T-helper 2 cell treated with Interferon-gamma antibody and Interleukin-4, amounts not matched to agents 5 μg/mL and 100 μg/mL, for 36 hours (primary cell): ENCODE measurements around the gene ECPAS.
A peak's percentile ranks its signal among the peaks of the same experiment; 100 is the strongest.
"Not testable (repeated sequence)": the region's sequence is repeated elsewhere in the genome, so short reads cannot be mapped to it uniquely, and the experiment has no call there.

ENCODE experiments used
- DNase-seq: peaks from one replicate; pipeline ENCODE4 v3.0.0; 2021; ENCODE audit warnings: low spot score
- H3K27ac Mint-ChIP-seq: one replicate; pipeline ENCODE4 v1.8.0; 2021; ENCODE audit warnings: mild to moderate bottlenecking, mixed read lengths
- H3K27me3 Mint-ChIP-seq: one replicate; pipeline ENCODE4 v1.8.0; 2021; ENCODE audit warnings: low read depth, mixed read lengths
- H3K36me3 Mint-ChIP-seq: one replicate; pipeline ENCODE4 v1.8.0; 2021; ENCODE audit warnings: low read depth, mixed read lengths
- H3K4me1 Mint-ChIP-seq: one replicate; pipeline ENCODE4 v1.8.0; 2021; ENCODE audit warnings: low read depth, mixed read lengths
- H3K4me3 Mint-ChIP-seq: one replicate; pipeline ENCODE4 v1.8.0; 2022; ENCODE audit warnings: mild to moderate bottlenecking, moderate library complexity, mixed read lengths
- H3K9me3 Mint-ChIP-seq: one replicate; pipeline ENCODE4 v1.8.0; 2021; ENCODE audit warnings: mixed read lengths

The ECPAS gene, protein sequence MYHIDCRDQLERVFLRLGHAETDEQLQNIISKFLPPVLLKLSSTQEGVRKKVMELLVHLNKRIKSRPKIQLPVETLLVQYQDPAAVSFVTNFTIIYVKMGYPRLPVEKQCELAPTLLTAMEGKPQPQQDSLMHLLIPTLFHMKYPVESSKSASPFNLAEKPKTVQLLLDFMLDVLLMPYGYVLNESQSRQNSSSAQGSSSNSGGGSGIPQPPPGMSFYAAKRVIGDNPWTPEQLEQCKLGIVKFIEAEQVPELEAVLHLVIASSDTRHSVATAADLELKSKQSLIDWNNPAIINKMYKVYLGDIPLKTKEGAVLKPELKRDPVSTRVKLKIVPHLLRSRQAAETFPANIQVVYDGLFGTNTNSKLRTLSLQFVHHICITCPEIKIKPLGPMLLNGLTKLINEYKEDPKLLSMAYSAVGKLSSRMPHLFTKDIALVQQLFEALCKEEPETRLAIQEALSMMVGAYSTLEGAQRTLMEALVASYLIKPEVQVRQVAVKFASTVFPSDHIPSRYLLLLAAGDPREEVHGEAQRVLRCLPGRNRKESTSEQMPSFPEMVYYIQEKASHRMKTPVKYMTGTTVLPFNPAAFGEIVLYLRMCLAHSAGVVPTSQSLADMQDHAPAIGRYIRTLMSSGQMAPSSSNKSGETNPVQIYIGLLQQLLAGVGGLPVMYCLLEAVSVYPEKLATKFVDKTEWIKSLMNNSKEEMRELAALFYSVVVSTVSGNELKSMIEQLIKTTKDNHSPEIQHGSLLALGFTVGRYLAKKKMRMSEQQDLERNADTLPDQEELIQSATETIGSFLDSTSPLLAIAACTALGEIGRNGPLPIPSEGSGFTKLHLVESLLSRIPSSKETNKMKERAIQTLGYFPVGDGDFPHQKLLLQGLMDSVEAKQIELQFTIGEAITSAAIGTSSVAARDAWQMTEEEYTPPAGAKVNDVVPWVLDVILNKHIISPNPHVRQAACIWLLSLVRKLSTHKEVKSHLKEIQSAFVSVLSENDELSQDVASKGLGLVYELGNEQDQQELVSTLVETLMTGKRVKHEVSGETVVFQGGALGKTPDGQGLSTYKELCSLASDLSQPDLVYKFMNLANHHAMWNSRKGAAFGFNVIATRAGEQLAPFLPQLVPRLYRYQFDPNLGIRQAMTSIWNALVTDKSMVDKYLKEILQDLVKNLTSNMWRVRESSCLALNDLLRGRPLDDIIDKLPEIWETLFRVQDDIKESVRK (N-terminal part only)

DNA sequence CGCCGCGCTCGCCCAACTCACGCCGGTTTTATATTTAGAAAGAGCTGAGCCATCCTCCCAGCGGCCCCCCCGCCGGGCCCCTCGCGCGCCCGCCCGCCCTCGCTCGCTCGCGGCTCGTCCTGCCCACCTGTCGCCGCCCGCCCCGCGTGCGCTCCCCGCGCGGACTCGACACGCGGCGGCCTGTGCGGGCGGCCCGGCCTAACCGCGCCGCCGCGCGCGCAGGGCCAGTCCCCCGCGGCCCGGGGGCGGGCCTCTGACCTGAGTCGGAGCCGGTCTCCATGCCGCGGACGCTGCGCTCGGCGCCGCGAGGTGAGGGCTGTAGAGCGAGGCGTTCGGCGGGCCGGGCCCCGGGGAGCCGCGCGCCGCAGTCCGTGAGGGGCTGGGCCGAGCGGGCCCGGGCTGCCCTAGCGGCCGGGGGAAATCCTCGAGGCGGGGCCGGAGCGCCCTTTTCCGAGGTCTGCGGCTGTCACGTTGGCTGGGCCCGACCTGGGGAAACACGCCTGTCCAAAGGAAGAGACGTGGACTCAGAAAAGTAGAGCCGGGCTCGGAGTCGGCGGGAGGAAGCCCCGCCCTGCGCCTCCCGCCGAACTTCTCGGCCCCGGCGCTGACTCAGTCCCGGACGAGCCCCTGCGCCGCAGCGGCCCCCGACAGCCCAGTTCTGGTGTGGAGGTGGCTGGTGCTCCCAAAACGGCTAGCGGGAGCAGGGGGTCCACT is at the start of gene ECPAS:
Gene ECPAS (minus strand): TSS at position 526 of the 714 bp plus-strand sequence. CDS start 11,465 bp downstream, outside the sequence.
- Mint-ChIP-seq H3K36me3 (peaks cover 6% of the 10 kb centered on the region), H3K27ac (peak within 1 kb of the TSS; percentile 90), H3K4me1 (peaks cover 25% of the 10 kb centered on the region), H3K4me3 (peak within 1 kb of the TSS; percentile 94), H3K27me3 (peaks cover 9% of the 10 kb centered on the region), H3K9me3 (no peaks in the 10 kb centered on the region)
- DNase-seq: peak; percentile 76

DNA sequence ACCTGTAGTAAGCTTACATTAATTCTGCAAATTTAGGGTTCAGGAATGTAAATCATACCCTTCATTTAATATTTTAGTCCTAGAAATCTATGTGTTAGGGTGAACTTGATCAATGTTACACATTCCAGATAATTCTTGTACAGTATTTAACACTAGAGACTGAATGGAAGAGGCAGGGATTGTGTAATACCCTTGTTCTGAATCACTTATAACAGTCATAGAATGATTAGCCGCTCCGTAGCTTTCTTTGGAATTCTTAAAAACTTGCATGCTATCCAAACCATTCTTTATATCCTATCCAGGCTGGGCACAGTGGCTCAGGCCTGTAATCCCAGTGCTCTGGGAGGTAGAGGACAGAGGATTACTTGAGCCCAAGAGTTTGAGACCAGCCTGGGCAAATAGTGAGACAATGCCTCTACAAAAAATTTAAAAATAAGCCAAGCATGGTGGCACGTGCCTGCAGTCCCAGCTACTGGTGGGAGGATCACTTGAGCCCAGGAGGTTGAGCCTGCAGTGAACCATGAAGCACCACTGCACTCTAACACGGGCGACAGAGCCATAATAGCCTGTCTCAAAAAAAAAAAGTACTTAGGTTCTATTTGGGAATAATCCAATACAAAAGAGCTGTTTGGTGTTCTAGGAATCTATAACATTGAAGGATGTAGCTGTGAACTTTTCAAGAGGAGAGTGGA is 49.1 kb upstream of the ECPAS start:
- Mint-ChIP-seq H3K27ac (no peak overlapping the region), H3K4me3 (no peak overlapping the region), H3K27me3 (no peaks in the 10 kb centered on the region), H3K4me1 (no peaks in the 10 kb centered on the region), H3K9me3 (peaks cover 34% of the 10 kb centered on the region), H3K36me3 (peaks cover 34% of the 10 kb centered on the region)
- DNase-seq: no peak

DNA sequence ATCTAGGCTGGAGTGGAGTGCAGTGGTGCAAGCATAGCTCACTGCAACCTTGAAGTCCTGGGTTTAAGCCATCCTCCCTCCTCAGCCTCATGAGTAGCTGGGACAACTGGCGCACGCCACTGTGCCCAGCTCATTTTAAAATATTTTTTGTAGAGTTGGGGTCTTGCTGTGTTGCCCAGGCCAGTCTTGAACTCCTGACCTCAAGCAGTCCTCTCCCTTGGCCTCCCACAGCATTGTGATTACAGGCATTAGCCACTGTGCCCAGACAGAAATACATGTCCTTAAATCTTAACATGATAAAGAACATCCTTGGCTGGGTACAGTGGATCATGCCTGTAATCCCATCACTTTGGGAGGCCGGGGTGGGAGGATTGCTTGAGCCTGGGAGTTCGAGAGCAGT is 47.5 kb upstream of the ECPAS start:
- H3K36me3 Mint-ChIP-seq: peaks cover 33% of the 10 kb centered on the region
- H3K27me3 Mint-ChIP-seq: no peaks in the 10 kb centered on the region
- no peak overlapping the region for H3K4me3 Mint-ChIP-seq

GRCh38 chr9:111529787-111530186 is 45.6 kb upstream of the ECPAS start:
- Mint-ChIP-seq H3K36me3 (peaks cover 28% of the 10 kb centered on the region), H3K27ac (no peak overlapping the region), H3K4me3 (no peak overlapping the region), H3K27me3 (no peaks in the 10 kb centered on the region), H3K4me1 (peaks cover 16% of the 10 kb centered on the region), H3K9me3 (peaks cover 24% of the 10 kb centered on the region)
- no peak for DNase-seq

More for the DNA sequence above, 47.5 kb upstream of the ECPAS start:
- H3K4me1 Mint-ChIP-seq: peaks cover 5% of the 10 kb centered on the region
- no peak for DNase-seq
- no peak overlapping the region for H3K27ac Mint-ChIP-seq
- peaks cover 31% of the 10 kb centered on the region for H3K9me3 Mint-ChIP-seq

- Mint-ChIP-seq H3K9me3 (peaks cover 4% of the 10 kb centered on the region), H3K4me1 (peaks cover 19% of the 10 kb centered on the region), H3K27ac (no peak overlapping the region), H3K36me3 (peaks cover 18% of the 10 kb centered on the region), H3K27me3 (no peaks in the 10 kb centered on the region), H3K4me3 (no peak overlapping the region)
- DNase-seq: peak; percentile 7
Observed at GRCh38 chr9:111527347-111527746, 43.2 kb upstream of the ECPAS start.

- DNase-seq: peak; percentile 58
- peaks cover 4% of the 10 kb centered on the region for H3K9me3 Mint-ChIP-seq
- peak within 1 kb of the TSS; percentile 89 for H3K4me3 Mint-ChIP-seq
- peaks cover 10% of the 10 kb centered on the region for H3K36me3 Mint-ChIP-seq
- H3K27me3 Mint-ChIP-seq: no peaks in the 10 kb centered on the region
- H3K4me1 Mint-ChIP-seq: peaks cover 19% of the 10 kb centered on the region
- peak within 1 kb of the TSS; percentile 88 for H3K27ac Mint-ChIP-seq
Observed at GRCh38 chr9:111525056-111525977, 41.1 kb upstream of the ECPAS start, which contains the start of gene ZNF483. Gene ZNF483 (plus strand): TSS chr9:111525179. CDS start chr9:111527396, 2,217 bp downstream.

- H3K27ac Mint-ChIP-seq: peak overlapping the region; percentile 46
- peak overlapping the region; percentile 89 for H3K4me3 Mint-ChIP-seq
- peaks cover 4% of the 10 kb centered on the region for H3K9me3 Mint-ChIP-seq
- H3K27me3 Mint-ChIP-seq: no peaks in the 10 kb centered on the region
- H3K36me3 Mint-ChIP-seq: peaks cover 10% of the 10 kb centered on the region
- DNase-seq: no peak
- H3K4me1 Mint-ChIP-seq: peaks cover 19% of the 10 kb centered on the region
Observed at GRCh38 chr9:111524731-111525055, 40.5 kb upstream of the ECPAS start.

- H3K4me3 Mint-ChIP-seq: no peak overlapping the region
- H3K4me1 Mint-ChIP-seq: no peaks in the 10 kb centered on the region
- H3K27ac Mint-ChIP-seq: no peak overlapping the region
- no peaks in the 10 kb centered on the region for H3K27me3 Mint-ChIP-seq
- H3K36me3 Mint-ChIP-seq: no peaks in the 10 kb centered on the region
- H3K9me3 Mint-ChIP-seq: peaks cover 3% of the 10 kb centered on the region
- no peak for DNase-seq
Observed at GRCh38 chr9:111516061-111516465, 31.9 kb upstream of the ECPAS start.

DNA sequence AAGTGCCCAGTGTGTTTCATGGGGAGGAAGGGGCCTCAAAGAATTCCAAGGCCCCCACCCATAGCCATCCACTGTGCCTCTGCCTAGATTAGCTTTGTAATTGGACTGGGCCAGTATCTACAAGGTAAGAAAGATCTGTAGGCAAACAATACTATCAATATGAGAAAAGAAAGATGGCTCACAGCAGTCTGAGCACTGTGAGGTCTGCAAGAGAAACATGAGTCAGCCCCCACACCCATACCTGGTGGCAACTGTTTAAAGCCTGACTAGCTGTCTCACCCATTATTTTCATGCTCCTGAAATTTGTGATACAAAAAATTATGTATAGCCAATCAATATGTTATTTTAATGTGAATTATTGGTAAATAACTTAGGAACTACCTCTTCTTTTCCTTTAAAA is 30.8 kb upstream of the ECPAS start:
- no peaks in the 10 kb centered on the region for H3K4me1 Mint-ChIP-seq
- H3K27ac Mint-ChIP-seq: no peak overlapping the region
- H3K27me3 Mint-ChIP-seq: no peaks in the 10 kb centered on the region
- H3K4me3 Mint-ChIP-seq: no peak overlapping the region
- DNase-seq: no peak
- H3K36me3 Mint-ChIP-seq: no peaks in the 10 kb centered on the region
- H3K9me3 Mint-ChIP-seq: peaks cover 11% of the 10 kb centered on the region

DNA sequence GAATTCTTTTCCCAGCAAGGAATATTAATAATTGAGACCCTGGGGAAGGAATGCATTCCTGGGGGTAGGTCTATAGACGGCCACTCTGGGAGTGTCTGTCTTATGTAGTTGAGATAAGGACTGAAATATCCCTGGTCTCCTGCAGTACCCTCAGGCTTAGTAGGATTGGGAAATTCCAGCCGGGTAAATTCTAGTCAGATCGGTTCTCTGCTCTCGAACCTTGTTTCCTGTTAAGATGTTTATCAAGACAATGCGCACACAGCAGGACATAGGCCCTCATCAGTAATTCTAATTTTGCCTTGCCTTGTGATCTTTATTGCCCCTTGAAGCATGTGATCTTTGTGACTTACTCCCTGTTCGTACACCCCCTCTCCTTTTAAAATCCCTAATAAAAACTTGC is 27.4 kb upstream of the ECPAS start:
- peaks cover 12% of the 10 kb centered on the region for H3K9me3 Mint-ChIP-seq
- not testable (repeated sequence) for H3K36me3 Mint-ChIP-seq, H3K4me1 Mint-ChIP-seq, H3K27ac Mint-ChIP-seq, H3K27me3 Mint-ChIP-seq, H3K4me3 Mint-ChIP-seq, DNase-seq

GRCh38 chr9:111502506-111502905 is 18.3 kb upstream of the ECPAS start:
- no peak for DNase-seq
- Mint-ChIP-seq H3K27ac (no peak overlapping the region), H3K4me1 (no peaks in the 10 kb centered on the region), H3K27me3 (peaks cover 2% of the 10 kb centered on the region), H3K4me3 (no peak overlapping the region), H3K9me3 (no peaks in the 10 kb centered on the region), H3K36me3 (no peaks in the 10 kb centered on the region)

- peaks cover 2% of the 10 kb centered on the region for H3K27me3 Mint-ChIP-seq
- H3K27ac Mint-ChIP-seq: no peak overlapping the region
- no peak overlapping the region for H3K4me3 Mint-ChIP-seq
- H3K9me3 Mint-ChIP-seq: no peaks in the 10 kb centered on the region
- no peaks in the 10 kb centered on the region for H3K36me3 Mint-ChIP-seq
- DNase-seq: no peak
- no peaks in the 10 kb centered on the region for H3K4me1 Mint-ChIP-seq
Observed at GRCh38 chr9:111501648-111502047, 17.5 kb upstream of the ECPAS start.
